ENCODE measurements around the gene DCHS2. TPM values are rescaled to one million over a fixed set of nuclear protein-coding genes. Genes with fewer than 3 reads are reported as not detected.

The DCHS2 gene
- total RNA-seq, 4 donors from 2014 or later, result 0.53 to 1.5 (median 0.57) TPM; not detected in 1

DNA sequence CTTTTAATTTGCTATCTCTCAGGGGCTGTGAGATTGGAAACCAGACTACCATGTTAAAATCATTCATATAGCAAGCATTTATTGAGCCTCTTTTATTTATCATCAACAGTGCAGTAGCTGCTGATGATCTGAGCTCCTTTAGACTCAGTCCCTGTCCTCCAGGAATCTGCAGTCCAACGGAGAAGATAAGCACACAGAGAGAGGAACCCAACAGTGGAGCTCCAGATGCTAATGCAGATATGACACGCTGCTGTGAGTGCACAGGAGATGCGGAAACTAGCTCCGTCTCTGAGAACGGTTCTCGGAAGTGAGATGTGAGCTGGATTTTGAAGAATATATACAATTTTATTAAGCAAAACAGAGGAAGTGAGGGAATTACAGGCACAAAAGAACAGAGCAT is 35.4 kb downstream of the DCHS2 start:
- no peak for TF ChIP-seq POLR2A (IDR thresholded peaks at IDR 0.05)
- TF ChIP-seq, protein P1, sequence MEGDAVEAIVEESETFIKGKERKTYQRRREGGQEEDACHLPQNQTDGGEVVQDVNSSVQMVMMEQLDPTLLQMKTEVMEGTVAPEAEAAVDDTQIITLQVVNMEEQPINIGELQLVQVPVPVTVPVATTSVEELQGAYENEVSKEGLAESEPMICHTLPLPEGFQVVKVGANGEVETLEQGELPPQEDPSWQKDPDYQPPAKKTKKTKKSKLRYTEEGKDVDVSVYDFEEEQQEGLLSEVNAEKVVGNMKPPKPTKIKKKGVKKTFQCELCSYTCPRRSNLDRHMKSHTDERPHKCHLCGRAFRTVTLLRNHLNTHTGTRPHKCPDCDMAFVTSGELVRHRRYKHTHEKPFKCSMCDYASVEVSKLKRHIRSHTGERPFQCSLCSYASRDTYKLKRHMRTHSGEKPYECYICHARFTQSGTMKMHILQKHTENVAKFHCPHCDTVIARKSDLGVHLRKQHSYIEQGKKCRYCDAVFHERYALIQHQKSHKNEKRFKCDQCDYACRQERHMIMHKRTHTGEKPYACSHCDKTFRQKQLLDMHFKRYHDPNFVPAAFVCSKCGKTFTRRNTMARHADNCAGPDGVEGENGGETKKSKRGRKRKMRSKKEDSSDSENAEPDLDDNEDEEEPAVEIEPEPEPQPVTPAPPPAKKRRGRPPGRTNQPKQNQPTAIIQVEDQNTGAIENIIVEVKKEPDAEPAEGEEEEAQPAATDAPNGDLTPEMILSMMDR (IDR thresholded peaks at IDR 0.05), result no peak
- Histone ChIP-seq H3K27ac (no peak overlapping the region), H3K36me3 (no peaks in the 10 kb centered on the region), H3K27me3 (no peaks in the 10 kb centered on the region), H3K4me3 (no peak overlapping the region), H3K9me3 (no peaks in the 10 kb centered on the region), H3K4me1 (no peaks in the 10 kb centered on the region)
- WGBS, 2 donors, result 77% methylated on average over 6 of the region's 6 CpGs
- intact Hi-C loops (cut with DNase I), result no loop called here
- DNase-seq, result no peak

- intact Hi-C loops (cut with DNase I), result no loop called here
- WGBS, 2 donors, result 5 to 25% methylated on average over 1 of the region's 1 CpG
- Histone ChIP-seq H3K36me3 (no peaks in the 10 kb centered on the region), H3K9me3 (no peaks in the 10 kb centered on the region), H3K4me1 (no peaks in the 10 kb centered on the region), H3K27ac (no peak overlapping the region), H3K4me3 (no peak overlapping the region), H3K27me3 (no peaks in the 10 kb centered on the region)
- TF ChIP-seq, protein P1 (IDR thresholded peaks at IDR 0.05), result no peak
- TF ChIP-seq POLR2A (IDR thresholded peaks at IDR 0.05), result no peak
- no peak for DNase-seq
Observed at GRCh38 chr4:154455111-154455510, 36.5 kb downstream of the DCHS2 start.

GRCh38 chr4:154454710-154455109 is 36.9 kb downstream of the DCHS2 start:
- H3K27ac ChIP-seq, result no peak overlapping the region
- TF ChIP-seq, protein P1 (IDR thresholded peaks at IDR 0.05), result no peak
- TF ChIP-seq POLR2A (IDR thresholded peaks at IDR 0.05), result no peak
- no peak for DNase-seq
- no peaks in the 10 kb centered on the region for H3K27me3 ChIP-seq
- H3K9me3 ChIP-seq, result no peaks in the 10 kb centered on the region
- intact Hi-C loops (cut with DNase I), result no loop called here
- H3K4me1 ChIP-seq, result no peaks in the 10 kb centered on the region
- H3K36me3 ChIP-seq, result no peaks in the 10 kb centered on the region
- no peak overlapping the region for H3K4me3 ChIP-seq

- no peak for DNase-seq
- Histone ChIP-seq H3K27ac (no peak overlapping the region), H3K4me3 (no peak overlapping the region), H3K36me3 (no peaks in the 10 kb centered on the region), H3K4me1 (no peaks in the 10 kb centered on the region), H3K9me3 (no peaks in the 10 kb centered on the region), H3K27me3 (no peaks in the 10 kb centered on the region)
- WGBS, 2 donors, result 63 to 68% methylated on average over 4 to 5 of the region's 5 CpGs
- TF ChIP-seq, protein P1 (IDR thresholded peaks at IDR 0.05), result no peak
- TF ChIP-seq POLR2A (IDR thresholded peaks at IDR 0.05), result no peak
- intact Hi-C loops (cut with DNase I), result no loop called here
Observed at GRCh38 chr4:154452798-154453346, 38.7 kb downstream of the DCHS2 start.

DNA sequence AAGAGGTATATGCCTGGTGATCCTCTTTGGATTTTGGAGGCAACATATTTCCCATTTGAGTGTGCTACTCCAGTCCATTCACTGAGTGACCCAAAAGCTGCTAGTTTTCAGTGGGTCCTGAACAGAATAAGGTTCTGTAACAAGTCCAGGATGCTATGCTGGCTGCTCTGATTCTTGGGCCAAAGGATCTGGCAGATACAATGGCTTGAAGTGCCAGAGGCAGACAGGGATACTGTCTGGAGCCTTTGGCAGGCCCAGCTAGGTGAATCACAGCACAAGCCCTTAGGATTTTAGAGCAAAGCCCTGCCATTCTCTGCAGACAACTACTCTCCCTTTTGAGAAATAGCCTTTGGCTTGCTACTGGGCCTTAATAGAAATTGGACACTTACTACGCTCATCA is 40.6 kb downstream of the DCHS2 start:
- Histone ChIP-seq H3K36me3 (no peaks in the 10 kb centered on the region), H3K4me1 (no peaks in the 10 kb centered on the region), H3K27ac (no peak overlapping the region), H3K9me3 (no peaks in the 10 kb centered on the region), H3K27me3 (no peaks in the 10 kb centered on the region), H3K4me3 (no peak overlapping the region)
- 60 to 82% methylated on average over 1 of the region's 1 CpG for WGBS, 2 donors
- intact Hi-C loops (cut with DNase I), result no loop called here
- DNase-seq, result no peak
- no peak for TF ChIP-seq POLR2A (IDR thresholded peaks at IDR 0.05)
- TF ChIP-seq, protein P1 (IDR thresholded peaks at IDR 0.05), result no peak

All from esophagus squamous epithelium (tissue), 5 donors.